GM19240 (cell line): ENCODE measurements around the gene USP24.

Experiments
- DNase-seq: peaks from one replicate; pipeline ENCODE4 v3.0.0; 2011; ENCODE audit warnings: low spot score; ENCODE audit not compliant: insufficient read length

USP24 gene

GRCh38 chr1:55055951-55056631 is 159.1 kb downstream of the USP24 start:
- DNase-seq = no peak

- no peak for DNase-seq
Measured at GRCh38 chr1:55055084-55055882, 159.9 kb downstream of the USP24 start.

- no peak for DNase-seq
Measured at GRCh38 chr1:55054396-55054795, 160.8 kb downstream of the USP24 start.

- no peak for DNase-seq
Measured at GRCh38 chr1:55053265-55053954, 161.8 kb downstream of the USP24 start.

GRCh38 chr1:55052221-55053142 is 162.7 kb downstream of the USP24 start:
- no peak for DNase-seq

- no peak for DNase-seq
Measured at GRCh38 chr1:55051621-55052020, 163.5 kb downstream of the USP24 start.

- DNase-seq = no peak
Measured at GRCh38 chr1:55051169-55051568, 164.0 kb downstream of the USP24 start.

- DNase-seq = no peak
Measured at GRCh38 chr1:55050283-55050682, 164.9 kb downstream of the USP24 start.

- no peak for DNase-seq
Measured at GRCh38 chr1:55049914-55050278, 165.3 kb downstream of the USP24 start.

- DNase-seq = no peak
Measured at GRCh38 chr1:55049271-55049913, 165.8 kb downstream of the USP24 start.

GRCh38 chr1:55048453-55049270 is 166.5 kb downstream of the USP24 start:
- DNase-seq = no peak

GRCh38 chr1:55047611-55048010 is 167.6 kb downstream of the USP24 start:
- no peak for DNase-seq

GRCh38 chr1:55046871-55047270 is 168.3 kb downstream of the USP24 start:
- no peak for DNase-seq

- DNase-seq = no peak
Measured at GRCh38 chr1:55045430-55045829, 169.7 kb downstream of the USP24 start.

- no peak for DNase-seq
Measured at GRCh38 chr1:55044617-55045397, 170.4 kb downstream of the USP24 start.

GRCh38 chr1:55043726-55044125 is 171.4 kb downstream of the USP24 start:
- no peak for DNase-seq

- no peak for DNase-seq
Measured at GRCh38 chr1:55043011-55043410, 172.2 kb downstream of the USP24 start.

GRCh38 chr1:55041613-55042012 is 173.6 kb downstream of the USP24 start:
- DNase-seq = no peak

GRCh38 chr1:55040933-55041494 is 174.2 kb downstream of the USP24 start:
- DNase-seq = no peak
